Esophagus muscularis mucosa (tissue), 4 donors: ENCODE measurements around the gene ZNF341. TPM values are rescaled to one million over a fixed set of nuclear protein-coding genes. Genes with fewer than 3 reads are reported as not detected.

Experiments
- DNase-seq: peaks from one replicate; pipeline ENCODE4 v3.0.0-alpha.2; 2017; ENCODE audit errors: extremely low spot score
- H3K27ac ChIP-seq, 4 donors: fragments of 200-600 bp; sonication (generic); replicated peaks in 1 of 4; 1 replicate in 3 of 4; 2 replicates in 1 of 4; pipeline ENCODE4 v1.5.1; 2016 to 2019; ENCODE audit warnings: mild to moderate bottlenecking in 1 of 4
- H3K27me3 ChIP-seq, 4 donors: fragments of 200-600 bp; sonication (generic); one replicate each; pipeline versions ENCODE4 v1.5.1 to v1.6.0; 2016 to 2019
- H3K36me3 ChIP-seq, 4 donors: fragments of 200-600 bp; sonication (generic); one replicate each; pipeline ENCODE4 v1.5.1; 2016 to 2019
- H3K4me1 ChIP-seq, 4 donors: fragments of 200-600 bp; sonication (generic); one replicate each; pipeline ENCODE4 v1.5.1; 2016 to 2019
- H3K4me3 ChIP-seq, 4 donors: fragments of 200-600 bp; sonication (generic); 1 replicate in 2 of 4; 2 replicates in 2 of 4; pipeline ENCODE4 v1.5.1; 2016 to 2019; ENCODE audit warnings: mild to moderate bottlenecking in 4 of 4, moderate library complexity in 1 of 4
- H3K9me3 ChIP-seq, 4 donors: fragments of 200-600 bp; sonication (generic); 1 replicate in 3 of 4; 2 replicates in 1 of 4; pipeline ENCODE4 v1.5.1; 2016 to 2019
- CTCF ChIP-seq, 3 experiments: fragments of 200-600 bp in 2 of 3; fragments of 450-650 bp in 1 of 3; sonication (generic) in 2 of 3; IDR thresholded peaks; one replicate each; pipeline ENCODE4 v1.5.1; 2017 to 2019; ENCODE audit warnings: antibody characterized with exemption in 3 of 3, mild to moderate bottlenecking in 2 of 3, moderate library complexity in 1 of 3
- EP300 ChIP-seq: sonication (generic); formaldehyde crosslinking; IDR thresholded peaks from one replicate; pipeline ENCODE4 v1.6.1; 2017; ENCODE audit warnings: antibody characterized with exemption
- POLR2A ChIP-seq: fragments of 450-650 bp; IDR thresholded peaks from one replicate; pipeline ENCODE4 v1.6.1; 2017; ENCODE audit warnings: antibody characterized with exemption, moderate library complexity, mild to moderate bottlenecking, low read depth
- POLR2AphosphoS5 ChIP-seq, 2 donors: sonication (generic); formaldehyde crosslinking; IDR thresholded peaks; one replicate each; pipeline ENCODE4 v1.6.1; 2017; ENCODE audit warnings: antibody characterized with exemption in 2 of 2
- WGBS: methylation state at CpG from one replicate; pipeline ENCODE4 v1.1.5; 2018; 5-methylcytosine and 5-hydroxymethylcytosine counted together
- intact Hi-C: fragments of 100-400 bp; cut with DNase I; formaldehyde crosslinking; loops from one replicate; pipeline ENCODE4 v1.15.1; 2023
- total RNA-seq, 4 donors: library from RNA; depleted of rRNA; stranded (reverse); fragments of >200 nt; gene quantifications; one replicate each; pipeline versions ENCODE4 v1.1.0 to v1.2.1, GENCODE V29; 2016

Gene ZNF341
- total RNA-seq, 4 donors from 2014 or later = 1.7 to 4.2 (median 3.4) TPM

DNA sequence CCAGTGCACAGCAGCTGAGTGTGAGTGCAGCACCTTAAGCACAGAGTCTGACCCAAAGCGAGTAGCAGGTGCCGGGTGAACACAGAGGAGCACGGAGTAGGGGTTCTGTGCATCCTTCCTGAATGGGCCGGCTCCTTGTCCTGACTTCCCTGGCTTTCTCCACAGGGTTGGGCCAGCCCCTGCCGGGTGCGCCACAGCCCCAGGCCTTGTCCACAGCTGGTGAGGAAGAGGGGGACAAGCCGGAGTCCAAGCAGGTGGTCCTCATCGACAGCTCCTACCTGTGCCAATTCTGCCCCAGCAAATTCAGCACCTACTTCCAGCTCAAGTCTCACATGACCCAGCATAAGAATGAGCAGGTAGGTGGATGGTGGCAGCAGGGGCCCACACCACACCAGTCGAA lies 34.9 kb downstream of the ZNF341 start:
- WGBS = 93% methylated on average over 6 of the region's 9 CpGs
- no peak for DNase-seq
- Histone ChIP-seq H3K4me3 (no peak overlapping the region), H3K27ac (no peak overlapping the region), H3K36me3 (peaks cover 12 to 61% (median 34%) of the 10 kb centered on the region in 4 donors), H3K4me1 (no peaks in the 10 kb centered on the region), H3K27me3 (no peaks in the 10 kb centered on the region), H3K9me3 (no peaks in the 10 kb centered on the region)
- intact Hi-C loops = no loop called here
- no peak for TF ChIP-seq POLR2AphosphoS5 (IDR thresholded peaks at IDR 0.05)
- no peak for TF ChIP-seq EP300
- no peak for TF ChIP-seq CTCF (IDR thresholded peaks at IDR 0.05)
- no peak for TF ChIP-seq POLR2A

GRCh38 chr20:33767777-33768138 lies 36.0 kb downstream of the ZNF341 start:
- Histone ChIP-seq H3K36me3 (peaks cover 12 to 59% (median 33%) of the 10 kb centered on the region in 4 donors), H3K4me1 (no peaks in the 10 kb centered on the region), H3K27me3 (no peaks in the 10 kb centered on the region), H3K27ac (no peak overlapping the region), H3K4me3 (no peak overlapping the region), H3K9me3 (no peaks in the 10 kb centered on the region)
- intact Hi-C loops = no loop called here
- WGBS = 100% methylated on average over 2 of the region's 2 CpGs
- TF ChIP-seq CTCF (IDR thresholded peaks at IDR 0.05) (no peak), POLR2A (no peak), EP300 (no peak), POLR2AphosphoS5 (IDR thresholded peaks at IDR 0.05) (no peak)
- DNase-seq = no peak

- no peak for TF ChIP-seq CTCF (IDR thresholded peaks at IDR 0.05)
- no peak for TF ChIP-seq POLR2A
- no peak for TF ChIP-seq POLR2AphosphoS5 (IDR thresholded peaks at IDR 0.05)
- TF ChIP-seq EP300 = no peak
- Histone ChIP-seq H3K4me1 (no peaks in the 10 kb centered on the region), H3K9me3 (no peaks in the 10 kb centered on the region), H3K36me3 (peaks cover 8 to 56% (median 32%) of the 10 kb centered on the region in 4 donors), H3K27ac (no peak overlapping the region), H3K4me3 (no peak overlapping the region), H3K27me3 (no peaks in the 10 kb centered on the region)
- WGBS = 90% methylated on average over 3 of the region's 4 CpGs
- intact Hi-C loops = no loop called here
- no peak for DNase-seq
Measured at GRCh38 chr20:33769043-33769442, 37.2 kb downstream of the ZNF341 start.

GRCh38 chr20:33770005-33770404 lies 38.2 kb downstream of the ZNF341 start:
- TF ChIP-seq CTCF (IDR thresholded peaks at IDR 0.05) (no peak), POLR2AphosphoS5 (IDR thresholded peaks at IDR 0.05) (no peak), EP300 (no peak), POLR2A (no peak)
- intact Hi-C loops = no loop called here
- 89% methylated on average over 10 of the region's 10 CpGs for WGBS
- Histone ChIP-seq H3K27ac (no peak overlapping the region), H3K4me3 (no peak overlapping the region), H3K9me3 (no peaks in the 10 kb centered on the region), H3K4me1 (no peaks in the 10 kb centered on the region), H3K27me3 (no peaks in the 10 kb centered on the region), H3K36me3 (peaks cover 6 to 56% (median 32%) of the 10 kb centered on the region in 4 donors)
- no peak for DNase-seq

GRCh38 chr20:33771938-33772337 lies 40.1 kb downstream of the ZNF341 start:
- intact Hi-C loops = no loop called here
- H3K4me1 ChIP-seq = no peaks in the 10 kb centered on the region
- no peaks in the 10 kb centered on the region for H3K27me3 ChIP-seq
- WGBS = 92% methylated on average over 5 of the region's 5 CpGs
- no peak for DNase-seq
- no peak for TF ChIP-seq POLR2AphosphoS5 (IDR thresholded peaks at IDR 0.05)
- no peak for TF ChIP-seq CTCF (IDR thresholded peaks at IDR 0.05)
- TF ChIP-seq POLR2A = no peak
- TF ChIP-seq EP300 = no peak
- peaks cover 0 to 40% (median 25%) of the 10 kb centered on the region in 4 donors for H3K36me3 ChIP-seq
- no peaks in the 10 kb centered on the region for H3K9me3 ChIP-seq
- no peak overlapping the region for H3K4me3 ChIP-seq
- no peak overlapping the region for H3K27ac ChIP-seq
